ENCODE measurements around the gene HK1.

Gene HK1

GRCh38 chr10:69351589-69351988 lies 73.3 kb downstream of the HK1 start:
- ChIA-PET POLR2A (no interaction called here), CTCF (no interaction called here)

GRCh38 chr10:69352569-69353264 lies 74.4 kb downstream of the HK1 start:
- ChIA-PET CTCF (no interaction called here), POLR2A (interaction anchor here (0.6 kb wide), 1 partner anchor 21 kb away, joined by 4 read pairs; no protein-coding TSS in a partner anchor)
- TF ChIP-seq ZNF341 (tag by site-specific recombination; IDR thresholded peaks at IDR 0.05; ENCODE audit: low read depth) (no peak), ZNF175 (tag by site-specific recombination; IDR thresholded peaks at IDR 0.05) (no peak), ZNF664 (tag by site-specific recombination; IDR thresholded peaks at IDR 0.05) (peak; percentile 64; the same call in 1 of the 2 replicates)
- no peak overlapping the region for H3K4me3 ChIP-seq (ENCODE audit: low read depth, low read length)
- H3K27ac ChIP-seq (ENCODE audit: extremely low read depth, low read depth, low read length), result no peak overlapping the region
- no peaks in the 10 kb centered on the region for H3K9me3 ChIP-seq (ENCODE audit: control insufficient read depth, insufficient read depth, low read depth, low read length)
- H3K4me1 ChIP-seq (ENCODE audit: control insufficient read depth, insufficient read depth, low read length), result no peaks in the 10 kb centered on the region
- peaks cover 0 to 20% of the 10 kb centered on the region in 2 experiments; a peak in 2 of 3 replicates for H3K36me3 ChIP-seq (ENCODE audit: control insufficient read depth in 2 of 2, insufficient read depth in 1 of 2, low read length in 2 of 2)

More at GRCh38 chr10:69351589-69351988, 73.3 kb downstream of the HK1 start:
- H3K9me3 ChIP-seq (ENCODE audit: control insufficient read depth, insufficient read depth, low read depth, low read length), result no peaks in the 10 kb centered on the region
- TF ChIP-seq ZNF404 (tag by site-specific recombination; IDR thresholded peaks at IDR 0.05), result no peak
- no peak for TF ChIP-seq ZBTB20 (tag by site-specific recombination; IDR thresholded peaks at IDR 0.05)
- no peak for TF ChIP-seq GLI2 (tag by site-specific recombination; IDR thresholded peaks at IDR 0.05; ENCODE audit: borderline replicate concordance, low read depth)
- no peak for TF ChIP-seq GFI1B (tag by site-specific recombination; IDR thresholded peaks at IDR 0.05)
- TF ChIP-seq ZBTB8A (tag by site-specific recombination; IDR thresholded peaks at IDR 0.05), result no peak
- TF ChIP-seq ZNF202 (tag by site-specific recombination; IDR thresholded peaks at IDR 0.05; ENCODE audit: borderline replicate concordance), result no peak
- no peak for TF ChIP-seq GLIS2 (tag by site-specific recombination; IDR thresholded peaks at IDR 0.05)
- TF ChIP-seq KLF1 (tag by site-specific recombination; IDR thresholded peaks at IDR 0.05), result no peak
- no peak for TF ChIP-seq GLIS1 (tag by site-specific recombination; IDR thresholded peaks at IDR 0.05)
- H3K4me3 ChIP-seq (ENCODE audit: low read depth, low read length), result no peak overlapping the region
- no peak overlapping the region for H3K27ac ChIP-seq (ENCODE audit: extremely low read depth, low read depth, low read length)
- no peaks in the 10 kb centered on the region for H3K4me1 ChIP-seq (ENCODE audit: control insufficient read depth, insufficient read depth, low read length)
- H3K36me3 ChIP-seq (ENCODE audit: control insufficient read depth in 2 of 2, insufficient read depth in 1 of 2, low read length in 2 of 2), result peaks cover 0 to 20% of the 10 kb centered on the region in 2 experiments; a peak in 2 of 3 replicates

GRCh38 chr10:69353977-69354635 lies 75.8 kb downstream of the HK1 start:
- Histone ChIP-seq H3K36me3 (ENCODE audit: control insufficient read depth in 2 of 2, insufficient read depth in 1 of 2, low read length in 2 of 2) (peaks cover 0 to 15% of the 10 kb centered on the region in 2 experiments; a peak in 1 of 3 replicates), H3K4me3 (ENCODE audit: low read depth, low read length) (no peak overlapping the region), H3K9me3 (ENCODE audit: control insufficient read depth, insufficient read depth, low read depth, low read length) (no peaks in the 10 kb centered on the region), H3K27ac (ENCODE audit: extremely low read depth, low read depth, low read length) (no peak overlapping the region), H3K4me1 (ENCODE audit: control insufficient read depth, insufficient read depth, low read length) (no peaks in the 10 kb centered on the region)
- POLR2A ChIA-PET, result no interaction called here
- CTCF ChIA-PET, result no interaction called here
- TF ChIP-seq ZNF248 (tag by site-specific recombination; IDR thresholded peaks at IDR 0.05), result no peak
- TF ChIP-seq INSM2 (tag by site-specific recombination; IDR thresholded peaks at IDR 0.05), result no peak
- TF ChIP-seq ZNF184 (tag by site-specific recombination; IDR thresholded peaks at IDR 0.05), result no peak
- TF ChIP-seq ZNF768 (tag by site-specific recombination; IDR thresholded peaks at IDR 0.05), result no peak
- TF ChIP-seq ZFHX2 (tag by site-specific recombination; conservative IDR thresholded peaks at IDR 0.05), result no peak
- TF ChIP-seq ZNF792 (tag by site-specific recombination; IDR thresholded peaks at IDR 0.05), result no peak
- no peak for TF ChIP-seq ZNF148 (tag by site-specific recombination; IDR thresholded peaks at IDR 0.05; ENCODE audit: borderline replicate concordance)
- TF ChIP-seq MEIS1 (CRISPR knock-in tag; IDR thresholded peaks at IDR 0.05; ENCODE audit: borderline replicate concordance), result no peak
- TF ChIP-seq KLF7 (tag by site-specific recombination; IDR thresholded peaks at IDR 0.05; ENCODE audit: borderline replicate concordance), result no peak
- no peak for TF ChIP-seq ZNF221 (tag by site-specific recombination; IDR thresholded peaks at IDR 0.05; ENCODE audit: borderline replicate concordance)
- TF ChIP-seq PRDM4 (tag by site-specific recombination; IDR thresholded peaks at IDR 0.05), result no peak
- TF ChIP-seq BCL11A (tag by site-specific recombination; IDR thresholded peaks at IDR 0.05; ENCODE audit: low read depth), result no peak
- TF ChIP-seq ZNF391 (tag by site-specific recombination; IDR thresholded peaks at IDR 0.05; ENCODE audit: borderline replicate concordance, low read depth), result no peak

Data from HEK293 (cell line).